Nephron (organoid): Measurements from ENCODE around the gene GJC1.

Experiments used
- H3K27ac Mint-ChIP-seq, 3 experiments: 2 replicates each; pipeline ENCODE4 v1.8.0; 2020; ENCODE audit warnings: mixed read lengths in 3 of 3, mild to moderate bottlenecking in 2 of 3, moderate library complexity in 1 of 3
- H3K27me3 Mint-ChIP-seq: 2 replicates; pipeline ENCODE4 v1.8.0; 2021; ENCODE audit warnings: low read depth, mild to moderate bottlenecking, moderate library complexity, mixed read lengths
- H3K36me3 Mint-ChIP-seq: 2 replicates; pipeline ENCODE4 v1.8.0; 2020; ENCODE audit warnings: low read depth, mixed read lengths
- H3K4me1 Mint-ChIP-seq: 2 replicates; pipeline ENCODE4 v1.8.0; 2020; ENCODE audit warnings: mixed read lengths
- H3K4me3 Mint-ChIP-seq, 3 experiments: 2 replicates each; pipeline ENCODE4 v1.8.0; 2020; ENCODE audit warnings: mild to moderate bottlenecking in 3 of 3, mixed read lengths in 3 of 3, moderate library complexity in 2 of 3
- H3K9me3 Mint-ChIP-seq: 2 replicates; pipeline ENCODE4 v1.8.0; 2020; ENCODE audit warnings: mixed read lengths
- TF ChIP-seq, protein P1 (sequence below), 3 experiments: fragments of 200-600 bp; sonication (generic); IDR thresholded peaks; one replicate each; pipeline ENCODE4 v1.5.0; 2021; ENCODE audit warnings: antibody characterized with exemption in 3 of 3; ENCODE audit not compliant: unreplicated experiment in 3 of 3

Gene GJC1

GRCh38 chr17:44842748-44843147 is 12.7 kb upstream of the GJC1 start:
- no peak overlapping the region for H3K27ac Mint-ChIP-seq
- TF ChIP-seq, protein P1, sequence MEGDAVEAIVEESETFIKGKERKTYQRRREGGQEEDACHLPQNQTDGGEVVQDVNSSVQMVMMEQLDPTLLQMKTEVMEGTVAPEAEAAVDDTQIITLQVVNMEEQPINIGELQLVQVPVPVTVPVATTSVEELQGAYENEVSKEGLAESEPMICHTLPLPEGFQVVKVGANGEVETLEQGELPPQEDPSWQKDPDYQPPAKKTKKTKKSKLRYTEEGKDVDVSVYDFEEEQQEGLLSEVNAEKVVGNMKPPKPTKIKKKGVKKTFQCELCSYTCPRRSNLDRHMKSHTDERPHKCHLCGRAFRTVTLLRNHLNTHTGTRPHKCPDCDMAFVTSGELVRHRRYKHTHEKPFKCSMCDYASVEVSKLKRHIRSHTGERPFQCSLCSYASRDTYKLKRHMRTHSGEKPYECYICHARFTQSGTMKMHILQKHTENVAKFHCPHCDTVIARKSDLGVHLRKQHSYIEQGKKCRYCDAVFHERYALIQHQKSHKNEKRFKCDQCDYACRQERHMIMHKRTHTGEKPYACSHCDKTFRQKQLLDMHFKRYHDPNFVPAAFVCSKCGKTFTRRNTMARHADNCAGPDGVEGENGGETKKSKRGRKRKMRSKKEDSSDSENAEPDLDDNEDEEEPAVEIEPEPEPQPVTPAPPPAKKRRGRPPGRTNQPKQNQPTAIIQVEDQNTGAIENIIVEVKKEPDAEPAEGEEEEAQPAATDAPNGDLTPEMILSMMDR (IDR thresholded peaks at IDR 0.05; ENCODE audit: unreplicated experiment in 3 of 3) = no peak
- H3K9me3 Mint-ChIP-seq = no peaks in the 10 kb centered on the region
- H3K4me1 Mint-ChIP-seq = peaks cover 13% of the 10 kb centered on the region
- no peak overlapping the region for H3K4me3 Mint-ChIP-seq
- H3K27me3 Mint-ChIP-seq = peaks cover 11% of the 10 kb centered on the region
- H3K36me3 Mint-ChIP-seq = no peaks in the 10 kb centered on the region

GRCh38 chr17:44840936-44841335 is 10.8 kb upstream of the GJC1 start:
- H3K36me3 Mint-ChIP-seq = no peaks in the 10 kb centered on the region
- no peaks in the 10 kb centered on the region for H3K9me3 Mint-ChIP-seq
- H3K4me1 Mint-ChIP-seq = peaks cover 9% of the 10 kb centered on the region
- H3K27ac Mint-ChIP-seq = no peak overlapping the region
- H3K4me3 Mint-ChIP-seq = no peak overlapping the region
- H3K27me3 Mint-ChIP-seq = peaks cover 11% of the 10 kb centered on the region
- TF ChIP-seq, protein P1 (IDR thresholded peaks at IDR 0.05; ENCODE audit: unreplicated experiment in 3 of 3) = no peak

DNA sequence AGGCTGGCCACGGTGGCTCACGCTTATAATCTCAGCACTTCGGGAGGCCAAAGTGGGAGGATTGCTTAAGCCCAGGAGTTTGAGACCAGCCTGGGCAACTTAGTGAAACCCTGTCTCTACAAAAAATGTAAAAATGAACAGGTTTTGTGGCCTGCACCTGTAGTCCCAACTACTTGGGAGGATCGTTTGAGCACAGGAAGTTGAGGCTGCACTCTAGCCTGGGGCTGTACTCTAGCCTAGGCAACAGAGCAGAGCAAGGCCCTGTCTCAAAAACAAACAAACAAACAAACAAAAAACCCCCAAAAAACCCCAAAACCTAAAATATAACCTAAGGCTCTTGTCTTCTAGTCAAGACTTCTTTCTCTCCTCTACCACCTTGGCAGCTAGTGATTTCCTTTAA is 10.2 kb upstream of the GJC1 start:
- Mint-ChIP-seq H3K27ac (no peak overlapping the region), H3K9me3 (no peaks in the 10 kb centered on the region), H3K36me3 (no peaks in the 10 kb centered on the region), H3K27me3 (peaks cover 11% of the 10 kb centered on the region), H3K4me3 (no peak overlapping the region), H3K4me1 (peaks cover 9% of the 10 kb centered on the region)
- TF ChIP-seq, protein P1 (IDR thresholded peaks at IDR 0.05; ENCODE audit: unreplicated experiment in 3 of 3) = no peak

DNA sequence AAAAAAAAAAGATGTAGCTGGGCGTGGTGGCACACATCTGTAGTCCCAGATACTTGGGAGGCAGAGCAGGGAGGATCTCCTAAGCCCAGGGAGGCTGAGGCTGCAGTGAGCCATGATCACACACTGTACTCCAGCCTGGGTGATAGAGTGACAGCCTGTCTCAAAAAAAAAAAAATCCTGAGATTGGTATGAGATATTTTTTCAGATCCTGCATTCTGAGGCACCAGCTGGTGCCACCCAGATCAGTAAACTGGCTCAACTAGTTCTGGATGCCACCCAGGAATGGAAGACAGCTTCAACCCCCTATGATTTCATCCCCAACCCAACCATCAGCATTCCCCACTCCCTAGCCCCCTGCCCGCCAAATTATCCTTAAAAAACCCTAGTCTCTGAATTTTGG is 7.1 kb upstream of the GJC1 start:
- Mint-ChIP-seq H3K36me3 (no peaks in the 10 kb centered on the region), H3K9me3 (no peaks in the 10 kb centered on the region), H3K4me3 (no peak overlapping the region), H3K4me1 (no peaks in the 10 kb centered on the region), H3K27me3 (peaks cover 7% of the 10 kb centered on the region), H3K27ac (no peak overlapping the region)
- TF ChIP-seq, protein P1 (IDR thresholded peaks at IDR 0.05; ENCODE audit: unreplicated experiment in 3 of 3) = no peak

- Mint-ChIP-seq H3K4me3 (peak overlapping the region; percentile 12 to 94 (median 66)), H3K27me3 (no peaks in the 10 kb centered on the region)
- TF ChIP-seq, protein P1 (IDR thresholded peaks at IDR 0.05; ENCODE audit: unreplicated experiment in 3 of 3) = peak in 1 of 3 experiments; percentile 8
These were observed 2.7 kb upstream of the GJC1 start for GRCh38 chr17:44832805-44833204.

DNA sequence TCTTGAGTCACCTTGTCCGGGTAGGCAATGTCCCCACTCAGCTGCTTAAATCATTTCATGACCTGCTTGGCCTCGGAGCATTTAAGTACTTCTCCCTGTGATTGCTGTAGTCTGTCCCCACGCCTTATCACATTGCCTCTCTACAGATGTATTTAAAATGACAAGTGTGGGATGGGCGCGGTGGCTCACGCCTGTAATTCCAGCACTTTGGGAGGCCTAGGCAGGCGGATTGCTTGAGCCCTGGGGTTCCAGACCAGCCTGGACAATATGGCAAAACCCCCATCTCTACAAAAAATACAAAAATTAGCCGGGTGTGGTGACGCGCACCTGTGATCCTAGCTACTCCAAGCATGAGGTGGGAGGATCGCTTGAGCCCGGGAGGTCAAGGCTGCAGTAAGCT is 1.3 kb upstream of the GJC1 start:
- Mint-ChIP-seq H3K27ac (no peak overlapping the region), H3K36me3 (no peaks in the 10 kb centered on the region), H3K9me3 (no peaks in the 10 kb centered on the region), H3K4me3 (peak overlapping the region; percentile 90 to 94 (median 92)), H3K4me1 (peaks cover 12% of the 10 kb centered on the region), H3K27me3 (no peaks in the 10 kb centered on the region)
- TF ChIP-seq, protein P1 (IDR thresholded peaks at IDR 0.05; ENCODE audit: unreplicated experiment in 3 of 3) = no peak

More at GRCh38 chr17:44832805-44833204, 2.7 kb upstream of the GJC1 start:
- no peaks in the 10 kb centered on the region for H3K36me3 Mint-ChIP-seq
- peak overlapping the region; percentile 37 to 77 (median 68) for H3K27ac Mint-ChIP-seq
- H3K9me3 Mint-ChIP-seq = no peaks in the 10 kb centered on the region
- H3K4me1 Mint-ChIP-seq = peaks cover 12% of the 10 kb centered on the region
